K562 (cell line): ENCODE measurements around the gene SLC34A3. TPM values are rescaled to one million over a fixed set of nuclear protein-coding genes. Genes with fewer than 3 reads are reported as not detected.

Experiments
- C11orf30 ChIP-seq: fragments of 450-650 bp; IDR thresholded peaks from 2 replicates; pipeline ENCODE4 v1.6.1; 2016; ENCODE audit warnings: low read depth, mild to moderate bottlenecking
- CREB1 ChIP-seq, 2 experiments: sonication (generic) in 1 of 2; formaldehyde crosslinking in 1 of 2; IDR thresholded peaks; 2 replicates each; pipeline versions ENCODE4 v1.6.1 to v1.8.0; 2012 to 2022; ENCODE audit warnings: inconsistent platforms in 1 of 2, mild to moderate bottlenecking in 1 of 2, missing genetic modification reagents in 1 of 2, moderate library complexity in 1 of 2
- JUN ChIP-seq, 2 experiments: sonication (generic) in 1 of 2; formaldehyde crosslinking in 1 of 2; IDR thresholded peaks; 2 replicates each; pipeline versions ENCODE4 v1.6.1 to v1.8.0; 2012 to 2022; ENCODE audit warnings: borderline replicate concordance in 2 of 2, mild to moderate bottlenecking in 2 of 2, improper control_type of control experiment in 1 of 2, low read depth in 1 of 2, low read length in 1 of 2, missing genetic modification reagents in 1 of 2
- MEF2A ChIP-seq: IDR thresholded peaks from 2 replicates; pipeline ENCODE4 v1.6.1; 2011; ENCODE audit warnings: low read depth, mild to moderate bottlenecking, low read length, moderate library complexity; ENCODE audit not compliant: control insufficient read depth
- NCOA1 ChIP-seq: fragments of 450-650 bp; IDR thresholded peaks from 2 replicates; pipeline ENCODE4 v1.6.1; 2016; ENCODE audit warnings: low read depth
- POLR2G ChIP-seq: fragments of 200-400 bp; formaldehyde crosslinking; IDR thresholded peaks from 2 replicates; pipeline ENCODE4 v1.6.1; 2017; ENCODE audit warnings: low read depth, mild to moderate bottlenecking, antibody characterized with exemption, low read length, moderate library complexity
- RBM25 ChIP-seq: fragments of 200-400 bp; formaldehyde crosslinking; IDR thresholded peaks from 2 replicates; pipeline ENCODE4 v1.6.1; 2018; ENCODE audit warnings: low read length, low read depth, moderate library complexity; ENCODE audit not compliant: severe bottlenecking
- RNF2 ChIP-seq: sonication (generic); IDR thresholded peaks from 2 replicates; pipeline ENCODE4 v1.6.1; 2016
- TOE1 ChIP-seq, 2 experiments: fragments of 450-650 bp in 1 of 2; sonication (generic) in 1 of 2; formaldehyde crosslinking in 1 of 2; IDR thresholded peaks; 2 replicates each; pipeline versions ENCODE4 v1.7.1 to v1.8.0; 2016 to 2022; ENCODE audit warnings: borderline replicate concordance in 2 of 2, mild to moderate bottlenecking in 2 of 2, antibody characterized with exemption in 1 of 2, inconsistent platforms in 1 of 2, low read depth in 1 of 2, missing genetic modification reagents in 1 of 2, moderate library complexity in 1 of 2
- XRCC5 ChIP-seq: fragments of 200-400 bp; formaldehyde crosslinking; IDR thresholded peaks from 2 replicates; pipeline ENCODE4 v1.6.1; 2017; ENCODE audit warnings: low read depth, mild to moderate bottlenecking, low read length
- ZNF165 ChIP-seq: fragments of 250-450 bp; sonication (Bioruptor Pico); IDR thresholded peaks from 2 replicates; pipeline ENCODE4 v1.4.0; 2020; ENCODE audit warnings: borderline replicate concordance
- ZNF316 ChIP-seq: fragments of 450-650 bp; IDR thresholded peaks from 2 replicates; pipeline ENCODE4 v1.6.1; 2016
- ZNF57 ChIP-seq: fragments of 450-650 bp; formaldehyde crosslinking; IDR thresholded peaks from 2 replicates; pipeline ENCODE4 v1.4.0; 2020; ENCODE audit warnings: mild to moderate bottlenecking, moderate library complexity
- ZNF695 ChIP-seq: fragments of 450-650 bp; formaldehyde crosslinking; IDR thresholded peaks from 2 replicates; pipeline ENCODE4 v1.4.0; 2020; ENCODE audit warnings: mild to moderate bottlenecking, moderate library complexity
- ZZZ3 ChIP-seq: fragments of 450-650 bp; IDR thresholded peaks from 2 replicates; pipeline ENCODE4 v1.6.1; 2016; ENCODE audit warnings: antibody characterized with exemption, mild to moderate bottlenecking, moderate library complexity
- polyA plus RNA-seq, 8 experiments: library from polyadenylated mRNA; depleted of rRNA in 4 of 8; stranded (reverse) in 5 of 8; unstranded in 3 of 8; fragments of >200 nt; fragmentation: Nextera tagmentation in 2 of 8; fragmentation: Illumina TruSeq in 1 of 8; extraction: Ambion mirVana in 2 of 8; extraction: Trizol in 1 of 8; gene quantifications; 2 replicates each; pipeline versions ENCODE4 v1.2.1 to v1.2.3, GENCODE V29; 2011 to 2014; ENCODE audit warnings: inconsistent platforms in 1 of 8, missing spikeins in 1 of 8
- total RNA-seq, 7 experiments: library from RNA; depleted of rRNA in 6 of 7; stranded (reverse); fragments of >200 nt in 6 of 7; fragmentation: Illumina TruSeq in 2 of 7; extraction: Trizol in 2 of 7; gene quantifications; 2 replicates each; pipeline versions ENCODE4 v1.2.1 to v1.2.3, GENCODE V29; 2011 to 2021; ENCODE audit warnings: low replicate concordance in 1 of 7
- TF ChIP-seq, protein P1 (sequence below): fragments of 250-450 bp; sonication (Bioruptor Pico); IDR thresholded peaks from 2 replicates; pipeline ENCODE4 v1.8.0; 2022; ENCODE audit warnings: moderate library complexity, mild to moderate bottlenecking, inconsistent platforms
- TF ChIP-seq, protein P2 (sequence below): fragments of 200-800 bp; sonication (Bioruptor generic); IDR thresholded peaks from 2 replicates; pipeline ENCODE4 v1.6.1; 2017; ENCODE audit warnings: missing genetic modification characterization, missing compliant biosample characterization
- TF ChIP-seq, protein P3 (sequence below): sonication (generic); formaldehyde crosslinking; IDR thresholded peaks from 2 replicates; pipeline ENCODE4 v1.8.0; 2022; ENCODE audit warnings: missing genetic modification reagents, mild to moderate bottlenecking, borderline replicate concordance
- TF ChIP-seq, protein P4 (sequence below): fragments of 250-450 bp; sonication (Bioruptor Pico); IDR thresholded peaks from 2 replicates; pipeline ENCODE4 v1.5.0; 2021; ENCODE audit warnings: mild to moderate bottlenecking, borderline replicate concordance
- TF ChIP-seq, protein P5 (sequence below): fragments of 450-650 bp; formaldehyde crosslinking; IDR thresholded peaks from 2 replicates; pipeline ENCODE4 v1.4.0; 2022; ENCODE audit warnings: missing genetic modification characterization

Gene SLC34A3
- total and polyA plus RNA-seq, 9 of the 15 experiments (the other 6 are each of a cell fraction or from before 2014, with no cell fraction given) = not detected

DNA sequence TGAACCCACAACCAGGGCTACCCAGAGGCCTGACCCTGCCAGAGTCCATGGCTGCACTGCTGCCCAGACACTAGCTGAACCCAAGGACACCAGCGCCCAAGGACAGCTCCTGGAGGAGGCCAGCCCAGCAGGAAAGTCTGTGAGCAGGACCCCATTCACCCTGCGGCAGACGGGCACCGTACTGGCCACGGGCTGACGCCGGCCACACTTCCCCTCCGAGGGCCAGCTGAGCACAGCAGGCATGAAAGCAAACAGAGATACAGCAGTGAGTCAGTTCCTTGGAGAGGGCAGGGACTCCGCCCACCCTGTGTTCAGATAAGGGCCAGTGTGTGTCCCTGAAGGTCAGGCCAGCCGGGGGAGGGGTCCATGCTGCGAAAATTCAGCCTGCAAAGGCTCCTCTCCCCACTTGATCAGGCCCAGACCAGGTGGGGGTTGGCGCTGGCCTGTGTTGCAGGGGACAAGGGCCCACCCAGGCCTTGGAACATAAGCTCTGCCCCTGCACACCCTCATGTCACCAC is 11.9 kb upstream of the SLC34A3 start (continued):
- TF ChIP-seq ZNF165 (CRISPR knock-in tag) (peak; percentile 84; the same call in 1 of the 2 replicates), ZNF57 (CRISPR knock-in tag) (0 out of 2 replicates have a peak, but pooled peaks have one; percentile 31), POLR2G (peak; percentile 80), RBM25 (no peak), ZNF695 (CRISPR knock-in tag) (no peak), RNF2 (peak; percentile 88), TOE1 (IDR thresholded peaks at IDR 0.05; ENCODE audit: borderline replicate concordance) (0 out of 2 replicates have a peak, but pooled peaks have one; percentile 44), TOE1 (CRISPR knock-in tag; IDR thresholded peaks at IDR 0.05; ENCODE audit: borderline replicate concordance, low read depth) (peak; percentile 81; the same call in 1 of the 2 replicates), XRCC5 (0 out of 2 replicates have a peak, but pooled peaks have one; percentile 34), NCOA1 (peak; percentile 57; the same call in 1 of the 2 replicates), MEF2A (no peak), ZZZ3 (no peak), ZNF316 (peak; percentile 33), JUN (IDR thresholded peaks at IDR 0.05; ENCODE audit: borderline replicate concordance, low read depth, low read length) (peak; percentile 70; the same call in 1 of the 2 replicates), JUN (CRISPR knock-in tag; IDR thresholded peaks at IDR 0.05; ENCODE audit: borderline replicate concordance) (no peak), C11orf30 (peak; percentile 58; the same call in 1 of the 2 replicates), CREB1 (IDR thresholded peaks at IDR 0.05) (no peak), CREB1 (CRISPR knock-in tag; IDR thresholded peaks at IDR 0.05) (no peak)
- TF ChIP-seq, protein P1, sequence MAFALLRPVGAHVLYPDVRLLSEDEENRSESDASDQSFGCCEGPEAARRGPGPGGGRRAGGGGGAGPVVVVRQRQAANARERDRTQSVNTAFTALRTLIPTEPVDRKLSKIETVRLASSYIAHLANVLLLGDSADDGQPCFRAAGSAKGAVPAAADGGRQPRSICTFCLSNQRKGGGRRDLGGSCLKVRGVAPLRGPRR = no peak
- TF ChIP-seq, protein P2, sequence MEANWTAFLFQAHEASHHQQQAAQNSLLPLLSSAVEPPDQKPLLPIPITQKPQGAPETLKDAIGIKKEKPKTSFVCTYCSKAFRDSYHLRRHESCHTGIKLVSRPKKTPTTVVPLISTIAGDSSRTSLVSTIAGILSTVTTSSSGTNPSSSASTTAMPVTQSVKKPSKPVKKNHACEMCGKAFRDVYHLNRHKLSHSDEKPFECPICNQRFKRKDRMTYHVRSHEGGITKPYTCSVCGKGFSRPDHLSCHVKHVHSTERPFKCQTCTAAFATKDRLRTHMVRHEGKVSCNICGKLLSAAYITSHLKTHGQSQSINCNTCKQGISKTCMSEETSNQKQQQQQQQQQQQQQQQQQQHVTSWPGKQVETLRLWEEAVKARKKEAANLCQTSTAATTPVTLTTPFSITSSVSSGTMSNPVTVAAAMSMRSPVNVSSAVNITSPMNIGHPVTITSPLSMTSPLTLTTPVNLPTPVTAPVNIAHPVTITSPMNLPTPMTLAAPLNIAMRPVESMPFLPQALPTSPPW (CRISPR knock-in tag) = peak; percentile 63; the same call in 1 of the 2 replicates
- TF ChIP-seq, protein P3, sequence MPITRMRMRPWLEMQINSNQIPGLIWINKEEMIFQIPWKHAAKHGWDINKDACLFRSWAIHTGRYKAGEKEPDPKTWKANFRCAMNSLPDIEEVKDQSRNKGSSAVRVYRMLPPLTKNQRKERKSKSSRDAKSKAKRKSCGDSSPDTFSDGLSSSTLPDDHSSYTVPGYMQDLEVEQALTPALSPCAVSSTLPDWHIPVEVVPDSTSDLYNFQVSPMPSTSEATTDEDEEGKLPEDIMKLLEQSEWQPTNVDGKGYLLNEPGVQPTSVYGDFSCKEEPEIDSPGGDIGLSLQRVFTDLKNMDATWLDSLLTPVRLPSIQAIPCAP (CRISPR knock-in tag) = no peak
- TF ChIP-seq, protein P4, sequence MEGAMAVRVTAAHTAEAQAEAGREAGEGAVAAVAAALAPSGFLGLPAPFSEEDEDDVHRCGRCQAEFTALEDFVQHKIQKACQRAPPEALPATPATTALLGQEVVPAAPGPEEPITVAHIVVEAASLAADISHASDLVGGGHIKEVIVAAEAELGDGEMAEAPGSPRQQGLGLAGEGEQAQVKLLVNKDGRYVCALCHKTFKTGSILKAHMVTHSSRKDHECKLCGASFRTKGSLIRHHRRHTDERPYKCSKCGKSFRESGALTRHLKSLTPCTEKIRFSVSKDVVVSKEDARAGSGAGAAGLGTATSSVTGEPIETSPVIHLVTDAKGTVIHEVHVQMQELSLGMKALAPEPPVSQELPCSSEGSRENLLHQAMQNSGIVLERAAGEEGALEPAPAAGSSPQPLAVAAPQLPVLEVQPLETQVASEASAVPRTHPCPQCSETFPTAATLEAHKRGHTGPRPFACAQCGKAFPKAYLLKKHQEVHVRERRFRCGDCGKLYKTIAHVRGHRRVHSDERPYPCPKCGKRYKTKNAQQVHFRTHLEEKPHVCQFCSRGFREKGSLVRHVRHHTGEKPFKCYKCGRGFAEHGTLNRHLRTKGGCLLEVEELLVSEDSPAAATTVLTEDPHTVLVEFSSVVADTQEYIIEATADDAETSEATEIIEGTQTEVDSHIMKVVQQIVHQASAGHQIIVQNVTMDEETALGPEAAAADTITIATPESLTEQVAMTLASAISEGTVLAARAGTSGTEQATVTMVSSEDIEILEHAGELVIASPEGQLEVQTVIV (CRISPR knock-in tag) = no peak
- TF ChIP-seq, protein P5, sequence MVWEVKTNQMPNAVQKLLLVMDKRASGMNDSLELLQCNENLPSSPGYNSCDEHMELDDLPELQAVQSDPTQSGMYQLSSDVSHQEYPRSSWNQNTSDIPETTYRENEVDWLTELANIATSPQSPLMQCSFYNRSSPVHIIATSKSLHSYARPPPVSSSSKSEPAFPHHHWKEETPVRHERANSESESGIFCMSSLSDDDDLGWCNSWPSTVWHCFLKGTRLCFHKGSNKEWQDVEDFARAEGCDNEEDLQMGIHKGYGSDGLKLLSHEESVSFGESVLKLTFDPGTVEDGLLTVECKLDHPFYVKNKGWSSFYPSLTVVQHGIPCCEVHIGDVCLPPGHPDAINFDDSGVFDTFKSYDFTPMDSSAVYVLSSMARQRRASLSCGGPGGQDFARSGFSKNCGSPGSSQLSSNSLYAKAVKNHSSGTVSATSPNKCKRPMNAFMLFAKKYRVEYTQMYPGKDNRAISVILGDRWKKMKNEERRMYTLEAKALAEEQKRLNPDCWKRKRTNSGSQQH (CRISPR knock-in tag) = 0 out of 2 replicates have a peak, but pooled peaks have one; percentile 61
